IPS-20b (cell line): ENCODE data around the gene DNAH1.
A peak's percentile ranks its signal among the peaks of the same experiment; 100 is the strongest.
"Not testable (repeated sequence)": the region's sequence is repeated elsewhere in the genome, so short reads cannot be mapped to it uniquely, and the experiment has no call there.

Source experiments
- H3K27ac ChIP-seq: one replicate; pipeline ENCODE4 v1.5.1; 2013; ENCODE audit warnings: low read length
- H3K27me3 ChIP-seq: 2 replicates; pipeline ENCODE4 v1.6.1; 2013; ENCODE audit warnings: mild to moderate bottlenecking, low read length, inconsistent platforms; ENCODE audit not compliant: insufficient read depth
- H3K36me3 ChIP-seq: 2 replicates; pipeline ENCODE4 v1.6.1; 2013; ENCODE audit warnings: low read depth, mild to moderate bottlenecking, inconsistent platforms, low read length, moderate library complexity; ENCODE audit not compliant: insufficient read depth
- H3K4me1 ChIP-seq: 2 replicates; pipeline ENCODE4 v1.6.1; 2013; ENCODE audit warnings: mild to moderate bottlenecking, control low read depth, inconsistent platforms, low read length, moderate library complexity; ENCODE audit not compliant: insufficient read depth
- H3K4me3 ChIP-seq: 2 replicates; pipeline ENCODE4 v1.5.1; 2013; ENCODE audit warnings: mild to moderate bottlenecking, low read length, inconsistent platforms
- H3K9ac ChIP-seq: 2 replicates; pipeline ENCODE4 v1.6.1; 2013; ENCODE audit warnings: low read depth, mild to moderate bottlenecking, inconsistent platforms, low read length, moderate library complexity
- H3K9me3 ChIP-seq: 2 replicates; pipeline ENCODE4 v1.6.1; 2013; ENCODE audit warnings: mild to moderate bottlenecking, low read depth, low read length, inconsistent platforms; ENCODE audit not compliant: insufficient read depth

The DNAH1 gene

DNA sequence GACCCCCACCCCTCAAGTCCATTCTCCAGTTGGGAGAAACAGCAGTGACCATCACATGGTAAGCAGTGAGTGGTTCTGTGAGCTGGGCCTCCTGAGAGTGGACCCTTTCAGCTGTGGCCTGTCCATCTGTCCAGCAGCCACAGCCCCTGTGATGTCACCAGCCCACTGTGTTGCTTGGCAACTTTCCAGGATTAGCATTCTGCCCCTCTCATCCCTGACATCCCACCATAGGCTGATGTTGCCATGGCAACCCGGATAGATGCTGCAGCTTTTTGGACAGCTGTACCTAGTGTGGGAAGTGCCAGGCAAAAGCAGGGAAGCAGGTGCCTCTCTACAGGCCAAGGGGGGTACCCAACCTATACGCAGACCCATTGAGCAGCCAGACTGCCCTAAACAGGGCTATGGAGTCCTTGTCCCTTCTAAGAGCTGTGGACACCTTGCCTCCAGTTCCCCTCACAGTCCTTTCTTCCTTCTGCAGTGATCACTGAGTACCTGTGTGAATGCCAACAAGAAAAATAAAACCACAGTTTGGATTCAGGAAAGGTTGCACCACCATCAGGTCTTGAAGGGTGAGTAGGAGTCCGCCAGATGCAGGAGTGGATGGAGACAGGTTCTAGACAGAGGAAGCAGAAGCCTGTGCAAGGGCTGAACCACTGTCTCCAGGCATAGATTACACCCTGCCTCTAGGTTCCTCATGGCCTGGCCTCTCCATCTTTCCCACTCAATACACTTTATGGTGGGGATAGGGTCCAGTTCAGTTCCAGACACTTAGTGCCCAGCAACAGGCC is at the start of gene DNAH1:
TSS of gene DNAH1 (plus strand) at position 343 of the 788 bp plus-strand sequence. CDS start 6,124 bp downstream, outside the sequence.
- H3K4me1 ChIP-seq = no peaks in the 10 kb centered on the region; the same call in 1 of the 2 replicates
- no peaks in the 10 kb centered on the region for H3K36me3 ChIP-seq
- no peak within 1 kb of the TSS for H3K27ac ChIP-seq
- H3K9ac ChIP-seq = no peak within 1 kb of the TSS; the same call in 1 of the 2 replicates
- H3K27me3 ChIP-seq = peaks cover 24% of the 10 kb centered on the region
- peak within 1 kb of the TSS; percentile 78; the same call in 1 of the 2 replicates for H3K4me3 ChIP-seq
- no peaks in the 10 kb centered on the region for H3K9me3 ChIP-seq

DNA sequence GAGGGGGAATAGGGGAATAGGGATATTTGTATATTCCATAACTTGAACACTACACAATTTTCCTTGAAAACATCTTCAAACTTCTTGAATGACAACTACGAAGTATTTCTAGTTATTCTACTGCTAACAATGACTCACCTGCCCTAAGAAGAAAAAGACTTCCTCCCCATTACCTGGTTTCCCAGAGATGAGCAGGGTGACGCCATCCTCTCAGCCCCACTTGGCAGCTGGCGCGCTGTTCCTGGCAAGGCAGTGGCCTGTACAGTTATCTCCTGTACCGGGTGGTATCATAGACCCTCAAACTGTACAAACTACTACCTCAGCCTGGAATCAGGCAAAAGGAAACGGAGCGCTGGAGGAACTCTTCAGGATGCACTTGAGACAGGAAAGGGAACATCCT is 48.1 kb upstream of the DNAH1 start:
- Histone ChIP-seq H3K9me3 (no peaks in the 10 kb centered on the region), H3K9ac (no peak overlapping the region), H3K27ac (no peak overlapping the region), H3K36me3 (peaks cover 94% of the 10 kb centered on the region), H3K27me3 (no peaks in the 10 kb centered on the region), H3K4me1 (no peaks in the 10 kb centered on the region), H3K4me3 (no peak overlapping the region)

DNA sequence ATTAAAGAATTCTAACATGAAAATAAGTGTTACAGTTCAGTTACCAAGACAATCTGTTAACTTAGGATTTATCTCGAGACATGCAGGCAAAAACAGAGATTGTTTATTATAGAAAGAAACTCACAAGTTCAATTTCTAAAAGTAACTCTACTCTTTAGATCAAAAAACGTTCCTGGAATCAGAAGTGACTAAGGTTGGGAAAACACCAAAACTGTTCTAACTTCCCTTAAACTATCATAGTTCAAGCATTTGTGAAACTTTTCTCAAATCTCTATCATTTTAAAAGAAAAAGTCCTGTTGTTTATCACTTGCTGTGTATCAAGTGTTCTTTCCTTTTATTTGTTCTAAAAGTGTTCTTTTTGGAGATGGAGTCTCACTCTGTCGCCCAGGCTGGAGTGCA is 46.3 kb upstream of the DNAH1 start:
- Histone ChIP-seq H3K27me3 (no peaks in the 10 kb centered on the region), H3K4me3 (no peak overlapping the region), H3K36me3 (peaks cover 91% of the 10 kb centered on the region), H3K4me1 (no peaks in the 10 kb centered on the region), H3K9ac (no peak overlapping the region), H3K27ac (no peak overlapping the region), H3K9me3 (no peaks in the 10 kb centered on the region)

DNA sequence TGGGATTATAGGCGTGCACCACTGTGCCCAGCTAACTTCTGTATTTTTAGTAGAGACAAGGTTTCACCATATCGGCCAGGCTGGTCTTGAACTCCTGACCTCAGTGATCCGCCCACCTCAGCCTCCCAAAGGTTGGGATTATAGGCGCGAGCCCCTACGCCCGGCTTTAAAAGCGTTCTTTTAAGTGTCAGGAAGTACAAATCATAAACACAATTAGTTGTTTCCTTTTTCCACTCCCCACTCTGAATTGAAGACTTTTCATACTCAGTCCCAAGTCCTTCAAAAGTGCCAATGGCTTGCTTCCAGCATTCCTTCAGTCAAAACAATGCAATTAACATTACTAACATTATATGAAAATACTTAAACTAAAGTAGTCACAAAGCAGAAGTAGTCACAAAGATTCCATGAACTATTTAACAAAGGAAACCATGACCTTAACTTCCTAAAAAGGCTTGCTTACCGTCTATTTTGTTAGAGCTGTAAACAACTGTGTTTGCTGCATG is 45.8 kb upstream of the DNAH1 start:
- Histone ChIP-seq H3K36me3 (peaks cover 85% of the 10 kb centered on the region), H3K9me3 (no peaks in the 10 kb centered on the region), H3K27ac (no peak overlapping the region)

DNA sequence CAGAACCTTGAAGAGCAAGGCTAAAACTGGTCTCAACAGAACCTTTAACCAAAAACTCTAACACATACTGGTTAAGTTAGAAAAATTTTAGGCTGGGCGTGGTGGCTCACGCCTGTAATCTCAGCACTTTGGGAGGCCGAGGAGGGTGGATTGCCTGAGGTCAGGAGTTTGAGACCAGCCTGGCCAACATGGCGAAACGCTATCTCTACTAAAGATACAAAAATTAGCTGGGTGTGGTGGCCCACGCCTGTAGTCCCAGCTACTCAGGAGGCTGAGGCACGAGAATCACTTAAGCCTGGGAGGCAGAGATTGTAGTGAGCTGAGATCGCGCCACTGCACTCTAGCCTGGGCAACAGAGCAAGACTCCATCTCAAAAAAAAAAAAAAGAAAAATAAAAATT is 43.9 kb upstream of the DNAH1 start:
- not testable (repeated sequence) for H3K4me1 ChIP-seq, H3K27ac ChIP-seq, H3K4me3 ChIP-seq, H3K9me3 ChIP-seq, H3K27me3 ChIP-seq, H3K9ac ChIP-seq
- H3K36me3 ChIP-seq = peaks cover 67% of the 10 kb centered on the region

More for the DNA sequence above, 45.8 kb upstream of the DNAH1 start:
- Histone ChIP-seq H3K27me3 (no peaks in the 10 kb centered on the region), H3K4me3 (no peak overlapping the region), H3K4me1 (no peaks in the 10 kb centered on the region), H3K9ac (no peak overlapping the region)

DNA sequence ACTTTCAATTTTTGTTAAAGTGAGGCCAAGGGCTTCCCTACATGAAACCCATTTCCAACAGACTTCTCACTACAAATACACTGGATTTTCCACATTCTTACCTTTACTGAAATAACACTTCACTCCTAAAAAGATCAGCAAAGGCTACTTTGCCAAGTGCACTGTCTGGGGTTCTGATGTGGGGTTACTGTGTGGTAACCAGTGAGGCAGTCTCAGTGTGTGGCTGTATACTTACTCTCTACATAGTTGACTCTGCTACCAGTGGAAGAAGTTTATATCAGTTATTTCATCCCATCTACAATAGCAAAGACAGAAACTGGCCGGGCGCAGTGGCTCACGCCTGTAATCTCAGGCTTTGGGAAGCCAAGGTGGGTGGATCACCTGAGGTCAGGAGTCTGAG is 43.3 kb upstream of the DNAH1 start:
- Histone ChIP-seq H3K9ac (no peak overlapping the region), H3K36me3 (peaks cover 61% of the 10 kb centered on the region)

DNA sequence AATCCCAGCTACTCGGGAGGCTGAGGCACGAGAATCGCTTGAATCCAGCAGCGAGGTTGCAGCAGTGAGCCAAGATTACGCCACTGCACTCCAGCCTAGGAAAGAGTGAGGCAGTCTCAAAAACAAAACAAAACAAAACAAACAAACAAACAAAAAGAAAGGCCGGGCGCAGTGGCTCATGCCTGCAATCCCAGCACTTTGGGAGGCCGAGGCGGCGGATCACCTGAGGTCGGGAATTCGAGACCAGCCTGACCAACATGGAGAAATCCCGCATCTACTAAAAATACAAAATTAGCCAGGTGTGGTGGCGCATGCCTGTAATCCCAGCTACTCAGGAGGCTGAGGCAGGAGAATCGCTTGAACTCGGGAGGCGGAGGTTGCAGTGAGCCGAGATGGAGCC is 41.3 kb upstream of the DNAH1 start:
- H3K9me3 ChIP-seq, H3K4me3 ChIP-seq, H3K9ac ChIP-seq, H3K27ac ChIP-seq, H3K27me3 ChIP-seq, H3K4me1 ChIP-seq: not testable (repeated sequence)
- H3K36me3 ChIP-seq = peaks cover 42% of the 10 kb centered on the region

More for the DNA sequence above, 43.3 kb upstream of the DNAH1 start:
- no peak overlapping the region for H3K4me3 ChIP-seq
- H3K27ac ChIP-seq = no peak overlapping the region
- H3K4me1 ChIP-seq = peaks cover 4% of the 10 kb centered on the region; the same call in 1 of the 2 replicates
- no peaks in the 10 kb centered on the region for H3K27me3 ChIP-seq
- H3K9me3 ChIP-seq = no peaks in the 10 kb centered on the region

DNA sequence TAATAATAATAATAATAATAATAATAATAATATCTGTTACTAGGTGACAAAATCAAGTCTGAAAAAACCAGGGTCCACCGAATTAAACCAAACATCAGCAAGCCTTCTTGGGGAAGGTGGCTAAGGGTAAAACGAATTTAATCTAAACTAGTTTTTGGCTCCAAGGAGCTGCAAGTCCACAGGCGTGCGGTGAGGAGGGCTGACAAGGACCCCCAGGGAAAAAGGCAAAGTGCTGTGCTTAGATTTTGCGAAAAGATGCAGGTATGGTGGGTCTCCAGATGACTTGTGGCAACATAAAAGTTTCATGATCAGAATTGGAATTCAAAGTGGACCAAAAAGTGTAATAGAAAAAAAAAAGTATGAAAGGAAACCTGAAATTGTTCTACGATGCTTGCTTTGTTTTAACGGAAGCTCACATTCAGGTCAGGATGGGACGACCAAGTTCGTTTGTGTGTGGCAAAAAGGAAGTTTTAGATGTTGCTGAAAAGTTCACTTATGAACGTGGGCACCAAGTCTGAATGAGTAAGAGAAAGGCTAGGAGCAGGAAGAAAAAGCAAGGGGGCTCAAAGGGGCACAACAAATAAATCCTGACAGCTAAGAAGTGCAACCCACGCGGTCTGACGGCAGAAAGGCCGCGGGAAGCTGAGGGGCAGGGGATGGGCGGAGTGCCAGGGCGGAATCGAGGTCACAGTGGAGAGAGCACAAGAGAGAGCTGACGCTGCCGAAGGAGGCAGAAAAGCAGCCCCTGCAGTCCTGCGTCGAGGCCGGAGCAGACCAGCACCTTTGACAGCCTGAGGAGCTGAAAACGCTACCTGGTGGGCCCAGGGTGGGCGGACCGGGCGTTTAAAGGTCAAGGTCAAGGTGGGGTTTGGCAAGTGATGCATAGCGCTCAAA is 38.8 kb upstream of the DNAH1 start:
- H3K27me3 ChIP-seq = no peaks in the 10 kb centered on the region
- H3K4me3 ChIP-seq = peak overlapping the region; percentile 86
- H3K9ac ChIP-seq = peak overlapping the region; percentile 93
- H3K4me1 ChIP-seq = peaks cover 4% of the 10 kb centered on the region; the same call in 1 of the 2 replicates
- H3K9me3 ChIP-seq = no peaks in the 10 kb centered on the region
- peaks cover 21% of the 10 kb centered on the region for H3K36me3 ChIP-seq
- no peak overlapping the region for H3K27ac ChIP-seq

DNA sequence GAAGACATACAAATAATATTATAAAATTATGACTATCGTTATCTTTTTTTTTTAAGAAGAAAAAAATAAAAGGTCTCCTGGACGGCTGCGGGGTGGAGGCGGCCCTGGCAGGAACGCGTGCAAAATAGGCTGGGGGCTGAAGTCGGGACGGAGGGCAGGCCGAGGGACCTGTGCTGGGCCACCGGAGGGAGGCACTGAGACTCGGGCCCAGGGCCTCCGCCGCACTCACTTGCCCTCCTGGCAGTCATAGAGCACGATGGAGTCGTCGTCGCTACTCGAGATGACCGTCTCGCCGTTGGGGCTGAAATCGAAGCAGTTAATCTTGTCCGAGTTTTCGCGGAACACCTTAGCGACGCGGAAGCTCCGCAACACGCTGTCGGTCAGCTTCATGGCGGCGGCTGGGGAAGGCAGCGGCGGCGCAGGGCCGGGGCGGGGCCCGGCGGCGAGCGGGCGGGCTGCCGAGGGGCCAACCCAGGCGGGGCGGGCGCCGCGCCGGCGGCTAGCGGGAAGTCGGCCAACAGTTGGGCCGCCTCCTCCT is 38.1 kb upstream of the DNAH1 start:
- Histone ChIP-seq H3K27ac (no peak overlapping the region), H3K9ac (peak overlapping the region; percentile 93), H3K36me3 (peaks cover 14% of the 10 kb centered on the region), H3K4me1 (peaks cover 4% of the 10 kb centered on the region; the same call in 1 of the 2 replicates), H3K27me3 (no peaks in the 10 kb centered on the region), H3K4me3 (peak overlapping the region; percentile 86), H3K9me3 (no peaks in the 10 kb centered on the region)

DNA sequence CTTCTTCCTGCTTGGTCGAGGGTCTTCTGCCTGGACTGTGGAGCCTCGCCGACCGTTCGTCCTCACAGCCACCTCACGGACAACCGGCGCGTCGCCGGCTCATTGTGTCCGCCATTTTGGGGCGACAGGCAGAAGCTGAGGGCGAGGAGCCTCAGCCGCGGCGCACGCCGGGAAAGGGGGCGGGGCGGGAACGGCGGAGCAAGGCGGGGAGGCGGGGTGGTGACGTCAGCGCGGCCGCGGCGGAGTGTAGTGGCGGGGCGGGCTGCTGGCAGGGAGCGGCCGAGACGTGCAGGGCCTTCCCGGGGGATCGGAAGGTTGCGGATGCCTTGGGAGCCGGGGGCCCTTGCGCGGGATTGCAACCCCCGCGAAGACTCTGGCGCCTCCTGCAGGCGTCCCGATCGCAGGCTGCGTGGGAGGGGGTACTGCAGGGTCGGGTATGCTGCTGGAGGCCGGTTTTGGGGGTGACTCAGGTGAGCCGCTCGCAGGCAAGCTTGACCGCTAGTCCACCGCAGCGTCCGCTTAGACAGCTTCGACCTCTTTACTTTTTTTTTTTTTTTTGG is 37.5 kb upstream of the DNAH1 start, which contains the start of gene WDR82:
TSS of gene WDR82 (minus strand) at position 140 of the 560 bp plus-strand sequence. CDS start 288 bp downstream, outside the sequence.
- Histone ChIP-seq H3K4me1 (peaks cover 4% of the 10 kb centered on the region; the same call in 1 of the 2 replicates), H3K27me3 (no peaks in the 10 kb centered on the region), H3K36me3 (peaks cover 9% of the 10 kb centered on the region; the same call in 1 of the 2 replicates), H3K9ac (peak within 1 kb of the TSS; percentile 93), H3K9me3 (no peaks in the 10 kb centered on the region), H3K4me3 (peak within 1 kb of the TSS; percentile 86), H3K27ac (peak within 1 kb of the TSS; percentile 14)

DNA sequence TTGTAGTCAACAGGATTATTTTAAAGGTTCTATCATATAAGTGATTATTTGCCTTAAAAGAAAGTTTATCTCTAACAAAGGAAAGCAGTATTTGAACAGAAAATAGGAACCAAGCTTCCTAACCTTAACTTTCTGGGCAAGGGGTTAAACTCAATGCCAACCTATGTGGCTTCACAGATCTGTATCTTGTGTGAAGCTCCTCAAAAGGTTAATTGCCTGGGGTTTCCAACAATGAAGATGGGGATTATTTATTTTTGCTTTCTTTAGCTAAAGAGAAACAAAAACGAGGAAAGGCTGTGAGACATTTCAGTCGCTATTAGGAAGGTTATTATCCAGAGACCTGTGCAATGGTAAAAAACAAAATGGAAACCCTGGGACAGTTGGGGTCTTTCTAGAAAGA is 36.5 kb upstream of the DNAH1 start:
- Histone ChIP-seq H3K36me3 (peaks cover 1% of the 10 kb centered on the region; the same call in 1 of the 2 replicates), H3K27ac (no peak overlapping the region), H3K9ac (no peak overlapping the region), H3K4me3 (no peak overlapping the region), H3K27me3 (no peaks in the 10 kb centered on the region), H3K9me3 (no peaks in the 10 kb centered on the region), H3K4me1 (peaks cover 4% of the 10 kb centered on the region; the same call in 1 of the 2 replicates)
